Caco-2 (cell line): ENCODE results near the gene KLB. TPM values are rescaled to one million over a fixed set of nuclear protein-coding genes. Genes with fewer than 3 reads are reported as not detected.

ENCODE experiments used
- BruUV-seq: library from RNA; stranded (reverse); fragments of 400-500 nt; replicated peaks from 2 replicates; lab custom pipeline; 2021; lab: Mats Ljungman, UMichigan
- CTCF ChIA-PET: fragments of 300-600 bp; sonication (Branson Sonifier 250); formaldehyde crosslinking; loops from one replicate; lab custom pipeline; 2022; ENCODE audit warnings: antibody characterized with exemption; lab: Charles Lee
- POLR2A ChIA-PET: fragments of 300-600 bp; sonication (Branson Sonifier 250); formaldehyde crosslinking; loops from one replicate; lab custom pipeline; 2022; ENCODE audit warnings: antibody characterized with exemption; lab: Charles Lee
- DNase-seq, 2 experiments: peaks; one replicate each; pipeline versions ENCODE4 v3.0.0 to v3.0.0-alpha.2; 2020 to 2022
- H3K27me3 ChIP-seq: replicated peaks from 2 replicates; pipeline ENCODE4 v1.6.0; 2011; ENCODE audit warnings: low read length; ENCODE audit not compliant: control insufficient read depth, insufficient read depth
- H3K36me3 ChIP-seq: 2 replicates; pipeline ENCODE4 v1.5.1; 2011; ENCODE audit warnings: low read length; ENCODE audit not compliant: control insufficient read depth, insufficient read depth
- H3K4me1 ChIP-seq: fragments of 250-450 bp; sonication (Bioruptor Pico); 2 replicates; pipeline ENCODE4 v1.5.1; 2020; ENCODE audit warnings: mild to moderate bottlenecking
- H3K4me3 ChIP-seq: 2 replicates; pipeline ENCODE4 v1.5.1; 2011; ENCODE audit warnings: low read depth, mild to moderate bottlenecking, control low read depth, low read length
- H3K9me3 ChIP-seq: fragments of 250-450 bp; sonication (Bioruptor Pico); 2 replicates; pipeline ENCODE4 v1.5.1; 2020; ENCODE audit warnings: mild to moderate bottlenecking, moderate library complexity
- H3K27ac Mint-ChIP-seq: one replicate; pipeline ENCODE4 v1.8.0; 2022; ENCODE audit warnings: mixed read lengths; ENCODE audit not compliant: unreplicated experiment
- H3K27me3 Mint-ChIP-seq: one replicate; pipeline ENCODE4 v1.8.0; 2022; ENCODE audit warnings: mixed read lengths; ENCODE audit not compliant: insufficient read depth, unreplicated experiment
- H3K36me3 Mint-ChIP-seq: one replicate; pipeline ENCODE4 v1.8.0; 2022; ENCODE audit warnings: mild to moderate bottlenecking, mixed read lengths; ENCODE audit not compliant: insufficient read depth, unreplicated experiment
- H3K4me1 Mint-ChIP-seq: one replicate; pipeline ENCODE4 v1.8.0; 2022; ENCODE audit warnings: low read depth, mixed read lengths; ENCODE audit not compliant: unreplicated experiment
- H3K4me3 Mint-ChIP-seq: one replicate; pipeline ENCODE4 v1.8.0; 2022; ENCODE audit warnings: mild to moderate bottlenecking, moderate library complexity, mixed read lengths; ENCODE audit not compliant: unreplicated experiment
- H3K9me3 Mint-ChIP-seq: one replicate; pipeline ENCODE4 v1.8.0; 2022; ENCODE audit warnings: mixed read lengths; ENCODE audit not compliant: unreplicated experiment
- intact Hi-C: fragments of 100-400 bp; cut with micrococcal nuclease; formaldehyde crosslinking; loops from one replicate; pipeline ENCODE4 v1.10.0; 2022; ENCODE audit not compliant: unreplicated experiment
- total RNA-seq: library from RNA; stranded (reverse); gene quantifications from 2 replicates; pipeline ENCODE4 v1.2.3, GENCODE V29; 2022
- TF ChIP-seq, protein P1 (sequence below), 2 experiments: fragments of 200-600 bp in 1 of 2; IDR thresholded peaks; 1 replicate in 1 of 2; 2 replicates in 1 of 2; pipeline versions ENCODE4 v1.5.1 to v1.8.0; 2011 to 2022; ENCODE audit warnings: antibody characterized with exemption in 1 of 2, control low read depth in 1 of 2, inconsistent platforms in 1 of 2, low read depth in 1 of 2, low read length in 1 of 2, mild to moderate bottlenecking in 1 of 2, moderate library complexity in 1 of 2; ENCODE audit not compliant: insufficient read depth in 1 of 2, severe bottlenecking in 1 of 2, unreplicated experiment in 1 of 2

The KLB gene
- total RNA-seq, 1 experiment from 2014 or later = 2.2 TPM

DNA sequence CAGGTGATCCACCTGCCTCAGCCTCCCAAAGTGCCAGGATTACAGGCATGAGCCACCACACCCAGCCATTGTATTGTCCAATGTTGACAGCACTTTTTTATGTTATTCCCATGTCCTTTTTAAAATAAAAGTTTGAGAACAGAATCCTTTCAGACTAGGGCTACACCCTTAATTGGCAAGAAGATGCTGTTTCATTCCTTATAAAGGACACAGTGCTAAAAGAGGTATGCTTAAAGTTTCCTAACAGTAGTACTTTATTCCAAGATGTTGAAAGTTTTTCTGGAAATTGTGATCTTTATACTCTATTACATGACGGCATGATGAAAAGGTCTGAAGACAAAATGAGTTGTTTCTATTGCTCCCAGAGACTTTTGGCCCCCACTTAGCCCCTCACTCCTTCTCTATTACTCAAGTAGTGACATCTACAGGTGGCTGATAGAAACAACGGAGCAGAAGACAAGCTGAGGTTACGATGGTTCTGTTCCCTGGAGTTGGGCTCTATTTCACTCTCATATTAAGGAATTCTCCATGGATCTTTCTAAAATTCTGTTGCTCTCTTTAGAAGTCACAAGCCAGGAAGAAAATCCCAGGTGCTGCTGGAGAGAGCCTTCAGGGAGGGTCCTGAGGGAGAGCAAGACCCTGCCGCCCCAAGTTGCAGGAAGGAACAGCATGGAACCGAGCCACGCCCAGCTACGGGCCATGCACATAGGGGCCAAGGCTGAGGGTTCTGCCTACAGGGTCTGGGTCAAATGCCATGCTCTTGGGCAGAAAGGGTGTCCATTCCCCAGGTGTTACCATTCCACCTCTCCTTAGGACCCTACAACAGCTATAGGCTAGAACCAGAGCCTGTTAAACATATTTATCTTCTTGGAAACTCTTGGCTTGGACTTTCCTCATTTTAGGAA is 29.2 kb downstream of the KLB start:
- H3K4me3 ChIP-seq = no peak overlapping the region
- no peak for DNase-seq
- no peaks in the 10 kb centered on the region for H3K9me3 Mint-ChIP-seq
- intact Hi-C loops = no loop called here
- no peaks in the 10 kb centered on the region for H3K27me3 ChIP-seq
- CTCF ChIA-PET = interaction anchor here (0.6 to 2.2 kb wide), 7 partner anchors 8 to 329 kb away, joined by 3 to 10 read pairs (median 3); partner anchors contain the start of gene RFC1
- no peaks in the 10 kb centered on the region for H3K4me1 Mint-ChIP-seq
- POLR2A ChIA-PET = no interaction called here
- no peaks in the 10 kb centered on the region for H3K36me3 ChIP-seq
- no peaks in the 10 kb centered on the region for H3K27me3 Mint-ChIP-seq
- peaks cover 4% of the 10 kb centered on the region; the same call in 1 of the 2 replicates for H3K4me1 ChIP-seq
- TF ChIP-seq, protein P1, sequence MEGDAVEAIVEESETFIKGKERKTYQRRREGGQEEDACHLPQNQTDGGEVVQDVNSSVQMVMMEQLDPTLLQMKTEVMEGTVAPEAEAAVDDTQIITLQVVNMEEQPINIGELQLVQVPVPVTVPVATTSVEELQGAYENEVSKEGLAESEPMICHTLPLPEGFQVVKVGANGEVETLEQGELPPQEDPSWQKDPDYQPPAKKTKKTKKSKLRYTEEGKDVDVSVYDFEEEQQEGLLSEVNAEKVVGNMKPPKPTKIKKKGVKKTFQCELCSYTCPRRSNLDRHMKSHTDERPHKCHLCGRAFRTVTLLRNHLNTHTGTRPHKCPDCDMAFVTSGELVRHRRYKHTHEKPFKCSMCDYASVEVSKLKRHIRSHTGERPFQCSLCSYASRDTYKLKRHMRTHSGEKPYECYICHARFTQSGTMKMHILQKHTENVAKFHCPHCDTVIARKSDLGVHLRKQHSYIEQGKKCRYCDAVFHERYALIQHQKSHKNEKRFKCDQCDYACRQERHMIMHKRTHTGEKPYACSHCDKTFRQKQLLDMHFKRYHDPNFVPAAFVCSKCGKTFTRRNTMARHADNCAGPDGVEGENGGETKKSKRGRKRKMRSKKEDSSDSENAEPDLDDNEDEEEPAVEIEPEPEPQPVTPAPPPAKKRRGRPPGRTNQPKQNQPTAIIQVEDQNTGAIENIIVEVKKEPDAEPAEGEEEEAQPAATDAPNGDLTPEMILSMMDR (IDR thresholded peaks at IDR 0.05; ENCODE audit: insufficient read depth in 1 of 2, low read depth in 1 of 2, low read length in 1 of 2, severe bottlenecking in 1 of 2, unreplicated experiment in 1 of 2) = peak; percentile 44 to 54
- BruUV-seq = no TSS peak
- H3K9me3 ChIP-seq = no peaks in the 10 kb centered on the region
- H3K4me3 Mint-ChIP-seq = no peak overlapping the region
- H3K36me3 Mint-ChIP-seq = no peaks in the 10 kb centered on the region
- H3K27ac Mint-ChIP-seq = no peak overlapping the region

DNA sequence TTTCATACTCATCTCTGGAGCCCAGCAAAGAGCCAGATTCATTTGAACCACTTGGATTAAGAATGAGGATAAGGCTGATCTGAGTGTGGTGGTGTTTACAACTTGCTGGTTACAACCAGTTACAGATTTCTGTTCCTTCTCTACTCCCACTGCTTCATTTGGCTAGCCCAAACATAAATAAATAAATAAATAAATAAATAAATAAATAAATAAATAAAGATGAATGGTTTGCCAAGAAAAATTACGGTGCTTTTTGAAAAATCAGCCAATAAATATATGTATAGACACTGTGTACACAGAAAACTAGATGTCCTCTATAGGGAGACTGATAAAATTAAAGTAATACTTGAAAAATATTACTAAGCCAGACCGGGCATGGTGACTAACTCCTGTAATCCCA is 34.9 kb downstream of the KLB start:
- ChIA-PET POLR2A (no interaction called here), CTCF (no interaction called here)
- Histone ChIP-seq H3K4me1 (no peaks in the 10 kb centered on the region), H3K27me3 (no peaks in the 10 kb centered on the region), H3K36me3 (no peaks in the 10 kb centered on the region), H3K9me3 (no peaks in the 10 kb centered on the region), H3K4me3 (no peak overlapping the region)
- peaks cover 6% of the 10 kb centered on the region for H3K36me3 Mint-ChIP-seq
- no peak for DNase-seq
- no peaks in the 10 kb centered on the region for H3K4me1 Mint-ChIP-seq
- no peak overlapping the region for H3K4me3 Mint-ChIP-seq
- H3K9me3 Mint-ChIP-seq = no peaks in the 10 kb centered on the region
- TF ChIP-seq, protein P1 (IDR thresholded peaks at IDR 0.05; ENCODE audit: insufficient read depth in 1 of 2, low read depth in 1 of 2, low read length in 1 of 2, severe bottlenecking in 1 of 2, unreplicated experiment in 1 of 2) = no peak
- intact Hi-C loops = no loop called here
- BruUV-seq = no TSS peak
- H3K27me3 Mint-ChIP-seq = no peaks in the 10 kb centered on the region
- H3K27ac Mint-ChIP-seq = no peak overlapping the region

DNA sequence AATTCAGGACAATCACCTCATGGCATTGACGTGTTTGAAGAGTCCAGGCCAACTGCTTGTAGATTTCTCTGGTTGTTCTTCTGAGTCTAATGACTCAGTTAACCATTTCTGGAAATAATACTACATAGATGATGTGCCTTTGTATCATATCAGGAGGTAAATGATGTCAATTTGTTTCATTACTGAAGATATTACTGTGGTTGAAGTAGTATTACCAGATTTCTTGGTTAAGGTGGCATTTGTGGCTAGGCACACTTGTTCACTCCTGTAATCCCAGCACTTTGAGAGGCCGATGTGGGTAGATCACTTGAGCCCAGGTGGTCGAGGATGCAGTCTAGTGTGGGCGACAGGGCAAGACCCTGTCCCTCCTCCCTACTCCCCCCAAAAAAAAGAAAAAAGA is 36.3 kb downstream of the KLB start:
- POLR2A ChIA-PET = no interaction called here
- no TSS peak for BruUV-seq

More for the DNA sequence above, 36.3 kb downstream of the KLB start:
- DNase-seq = no peak
- Histone ChIP-seq H3K4me3 (no peak overlapping the region), H3K27me3 (no peaks in the 10 kb centered on the region), H3K4me1 (no peaks in the 10 kb centered on the region), H3K36me3 (no peaks in the 10 kb centered on the region), H3K9me3 (no peaks in the 10 kb centered on the region)
- CTCF ChIA-PET = no interaction called here
- Mint-ChIP-seq H3K9me3 (no peaks in the 10 kb centered on the region), H3K27me3 (no peaks in the 10 kb centered on the region), H3K4me3 (no peak overlapping the region), H3K4me1 (no peaks in the 10 kb centered on the region), H3K36me3 (peaks cover 18% of the 10 kb centered on the region), H3K27ac (no peak overlapping the region)
- intact Hi-C loops = no loop called here
- TF ChIP-seq, protein P1 (IDR thresholded peaks at IDR 0.05; ENCODE audit: insufficient read depth in 1 of 2, low read depth in 1 of 2, low read length in 1 of 2, severe bottlenecking in 1 of 2, unreplicated experiment in 1 of 2) = no peak
